K562 (cell line): ENCODE results near the gene ALG14. TPM values are rescaled to one million over a fixed set of nuclear protein-coding genes. Genes with fewer than 3 reads are reported as not detected.

Experiments
- ATAC-seq: fragments of 200-7000 bp; cut with Tn5 transposase; 3 replicates; pipeline ENCODE4 v1.9.1; 2020; ENCODE audit warnings: moderate library complexity
- BruUV-seq: library from RNA; stranded (reverse); fragments of 400-500 nt; replicated peaks from 2 replicates; lab custom pipeline; 2021; lab: Mats Ljungman, UMichigan
- CTCF ChIA-PET: fragments of 300-600 bp; formaldehyde crosslinking; extraction: SDS; loops from one replicate; lab custom pipeline; 2021; ENCODE audit warnings: low intra/inter-chr PET ratio; lab: Yijun Ruan, JAX
- POLR2A ChIA-PET: fragments of 300-600, 350-650 bp; sonication (Branson Sonifier 250); formaldehyde crosslinking; extraction: SDS; loops from one replicate; lab custom pipeline; 2021; ENCODE audit warnings: antibody characterized with exemption, inconsistent platforms; lab: Yijun Ruan, JAX
- DNase-seq, 4 experiments: peaks; one replicate each; pipeline versions ENCODE4 v3.0.0 to v3.0.0-alpha.2; 2011 to 2018; ENCODE audit warnings: low spot score in 3 of 4, mixed read lengths in 3 of 4; ENCODE audit errors: extremely low read depth in 1 of 4
- FAIRE-seq: peaks from 2 replicates; lab custom pipeline; 2011; peaks lifted over from hg19 to GRCh38; lab: Jason Lieb, UNC
- H2AFZ ChIP-seq: 2 replicates; pipeline ENCODE4 v1.6.0; 2011; ENCODE audit warnings: low read depth, low read length, control low read depth, inconsistent platforms
- H3K27ac ChIP-seq: fragments of 200-600 bp; 3 replicates; pipeline ENCODE4 v1.8.0; 2011; ENCODE audit warnings: low read depth, mild to moderate bottlenecking, control low read depth, inconsistent platforms, low read length, moderate library complexity, mixed read lengths; ENCODE audit errors: extremely low read depth
- H3K27me3 ChIP-seq, 2 experiments: fragments of 300-600 bp in 1 of 2; 2 replicates in 1 of 2; 3 replicates in 1 of 2; pipeline versions ENCODE4 v1.6.0 to v1.8.0; 2011; ENCODE audit warnings: inconsistent platforms in 2 of 2, low read length in 2 of 2, mild to moderate bottlenecking in 1 of 2, mixed read lengths in 1 of 2, moderate library complexity in 1 of 2; ENCODE audit not compliant: control insufficient read depth in 2 of 2, insufficient read depth in 2 of 2
- H3K36me3 ChIP-seq: fragments of 300-600 bp; 3 replicates; pipeline ENCODE4 v1.8.0; 2011; ENCODE audit warnings: mild to moderate bottlenecking, low read length, inconsistent platforms; ENCODE audit not compliant: control insufficient read depth, insufficient read depth
- H3K4me1 ChIP-seq, 2 experiments: fragments of 200-600 bp in 1 of 2; replicated peaks in 1 of 2; 2 replicates in 1 of 2; 3 replicates in 1 of 2; pipeline versions ENCODE4 v1.5.1 to v1.8.0; 2011; ENCODE audit warnings: inconsistent platforms in 2 of 2, low read length in 2 of 2, mild to moderate bottlenecking in 1 of 2, mixed read lengths in 1 of 2, moderate library complexity in 1 of 2; ENCODE audit not compliant: control insufficient read depth in 2 of 2, insufficient read depth in 2 of 2
- H3K4me2 ChIP-seq: 2 replicates; pipeline ENCODE4 v1.6.1; 2011; ENCODE audit warnings: low read length, control low read depth, inconsistent platforms, mixed read lengths; ENCODE audit not compliant: insufficient read depth
- H3K4me3 ChIP-seq: fragments of 200-600 bp; sonication (generic), shearing (Covaris generic); 2 replicates; pipeline ENCODE4 v1.5.1; 2016; ENCODE audit warnings: control low read depth, inconsistent platforms
- H3K79me2 ChIP-seq: fragments of 200-600 bp; 3 replicates; pipeline ENCODE4 v1.8.0; 2011; ENCODE audit warnings: low read length, inconsistent platforms; ENCODE audit not compliant: control insufficient read depth, insufficient read depth
- H3K9ac ChIP-seq, 2 experiments: 2 replicates each; pipeline versions ENCODE4 v1.6.0 to v1.6.1; 2011; ENCODE audit warnings: low read depth in 2 of 2, low read length in 2 of 2, control low read depth in 1 of 2, inconsistent platforms in 1 of 2, mild to moderate bottlenecking in 1 of 2, mixed read lengths in 1 of 2; ENCODE audit not compliant: insufficient read depth in 1 of 2
- H3K9me1 ChIP-seq: one replicate; pipeline ENCODE4 v1.6.0; 2011; ENCODE audit warnings: inconsistent platforms, mild to moderate bottlenecking, low read length, moderate library complexity; ENCODE audit not compliant: control insufficient read depth, insufficient read depth
- H3K9me3 ChIP-seq: replicated peaks from 2 replicates; pipeline ENCODE4 v1.5.1; 2011; ENCODE audit warnings: low read depth, low read length, inconsistent platforms; ENCODE audit not compliant: control insufficient read depth, insufficient read depth
- H4K20me1 ChIP-seq: replicated peaks from 2 replicates; pipeline ENCODE4 v1.6.1; 2011; ENCODE audit warnings: low read length, inconsistent platforms, mixed read lengths; ENCODE audit not compliant: control insufficient read depth, insufficient read depth
- CCNT2 ChIP-seq: IDR thresholded peaks from 2 replicates; pipeline ENCODE4 v1.6.1; 2011; ENCODE audit warnings: borderline replicate concordance, low read depth, mild to moderate bottlenecking, moderate library complexity, mixed read lengths, low read length; ENCODE audit not compliant: insufficient read length; ENCODE audit errors: extremely low read depth
- DACH1 ChIP-seq: fragments of 450-650 bp; IDR thresholded peaks from 2 replicates; pipeline ENCODE4 v1.6.1; 2018; ENCODE audit not compliant: partially characterized antibody
- DNMT1 ChIP-seq: fragments of 450-650 bp; IDR thresholded peaks from 2 replicates; pipeline ENCODE4 v1.6.1; 2016; ENCODE audit warnings: antibody characterized with exemption, mild to moderate bottlenecking
- E4F1 ChIP-seq: fragments of 250-450 bp; sonication (Bioruptor Pico); IDR thresholded peaks from 2 replicates; pipeline ENCODE4 v1.5.0; 2021; ENCODE audit warnings: mild to moderate bottlenecking, borderline replicate concordance
- ETS1 ChIP-seq: conservative IDR thresholded peaks from 2 replicates; pipeline ENCODE4 v1.6.1; 2011; ENCODE audit warnings: low read depth, mild to moderate bottlenecking, low read length; ENCODE audit not compliant: control insufficient read depth
- JUND ChIP-seq, 2 experiments: IDR thresholded peaks; 2 replicates in 1 of 2; 3 replicates in 1 of 2; pipeline ENCODE4 v1.6.1; 2011; ENCODE audit warnings: borderline replicate concordance in 2 of 2, low read depth in 2 of 2, low read length in 2 of 2, improper control_type of control experiment in 1 of 2, missing biosample characterization in 1 of 2, missing genetic modification characterization in 1 of 2, missing genetic modification reagents in 1 of 2
- PHB ChIP-seq: fragments of 250-450 bp; sonication (Bioruptor Pico); IDR thresholded peaks from 2 replicates; pipeline ENCODE4 v1.5.0; 2021
- POLR2AphosphoS5 ChIP-seq: IDR thresholded peaks from 2 replicates; pipeline ENCODE4 v1.6.1; 2011; ENCODE audit warnings: mild to moderate bottlenecking, low read depth, low read length, moderate library complexity; ENCODE audit not compliant: control insufficient read depth, insufficient read depth
- RFX1 ChIP-seq: fragments of 450-650 bp; IDR thresholded peaks from 2 replicates; pipeline ENCODE4 v1.6.1; 2016; ENCODE audit warnings: mild to moderate bottlenecking, moderate library complexity
- SMARCA4 ChIP-seq: fragments of 450-650 bp; IDR thresholded peaks from 2 replicates; pipeline ENCODE4 v1.6.1; 2016
- SMARCE1 ChIP-seq: fragments of 450-650 bp; IDR thresholded peaks from 2 replicates; pipeline ENCODE4 v1.7.1; 2016; ENCODE audit warnings: mild to moderate bottlenecking
- TCF7L2 ChIP-seq: fragments of 150-350 bp; IDR thresholded peaks from 2 replicates; pipeline ENCODE4 v1.6.1; 2016; ENCODE audit warnings: low read depth, mild to moderate bottlenecking, low read length, moderate library complexity
- WHSC1 ChIP-seq: IDR thresholded peaks from one replicate; pipeline ENCODE4 v1.6.1; 2012; ENCODE audit warnings: low read length, control low read depth, inconsistent platforms
- ZNF274 ChIP-seq: IDR thresholded peaks from 2 replicates; pipeline ENCODE4 v1.6.1; 2011; ENCODE audit warnings: low read depth, mild to moderate bottlenecking, low read length, moderate library complexity, borderline replicate concordance
- ZSCAN29 ChIP-seq: fragments of 450-650 bp; IDR thresholded peaks from 2 replicates; pipeline ENCODE4 v1.6.1; 2017
- WGBS: fragments of 100-300 bp; shearing (Covaris generic); methylation state at CpG from one replicate; pipeline ENCODE4 v1.1.6; 2016; ENCODE audit warnings: low coverage, mixed read lengths; ENCODE audit not compliant: insufficient coverage; ENCODE audit errors: missing lambda C conversion rate; 5-methylcytosine and 5-hydroxymethylcytosine counted together
- in situ Hi-C: fragments of 300-500 bp; cut with MboI; formaldehyde crosslinking; loops from 4 replicates; pipeline ENCODE4 v1.15.0; 2018; ENCODE audit warnings: inconsistent platforms, mixed read lengths
- intact Hi-C: fragments of 100-400 bp; cut with micrococcal nuclease; formaldehyde crosslinking; loops from 2 replicates; pipeline ENCODE4 v1.14.2; 2022
- polyA plus RNA-seq, 8 experiments: library from polyadenylated mRNA; depleted of rRNA in 4 of 8; stranded (reverse) in 5 of 8; unstranded in 3 of 8; fragments of >200 nt; fragmentation: Nextera tagmentation in 2 of 8; fragmentation: Illumina TruSeq in 1 of 8; extraction: Ambion mirVana in 2 of 8; extraction: Trizol in 1 of 8; gene quantifications; 2 replicates each; pipeline versions ENCODE4 v1.2.1 to v1.2.3, GENCODE V29; 2011 to 2014; ENCODE audit warnings: inconsistent platforms in 1 of 8, missing spikeins in 1 of 8
- total RNA-seq, 7 experiments: library from RNA; depleted of rRNA in 6 of 7; stranded (reverse); fragments of >200 nt in 6 of 7; fragmentation: Illumina TruSeq in 2 of 7; extraction: Trizol in 2 of 7; gene quantifications; 2 replicates each; pipeline versions ENCODE4 v1.2.1 to v1.2.3, GENCODE V29; 2011 to 2021; ENCODE audit warnings: low replicate concordance in 1 of 7

ALG14 gene
- total and polyA plus RNA-seq, 9 of the 15 experiments (the other 6 are each of a cell fraction or from before 2014, with no cell fraction given): 2.8 to 16.2 (median 4.9) TPM

DNA sequence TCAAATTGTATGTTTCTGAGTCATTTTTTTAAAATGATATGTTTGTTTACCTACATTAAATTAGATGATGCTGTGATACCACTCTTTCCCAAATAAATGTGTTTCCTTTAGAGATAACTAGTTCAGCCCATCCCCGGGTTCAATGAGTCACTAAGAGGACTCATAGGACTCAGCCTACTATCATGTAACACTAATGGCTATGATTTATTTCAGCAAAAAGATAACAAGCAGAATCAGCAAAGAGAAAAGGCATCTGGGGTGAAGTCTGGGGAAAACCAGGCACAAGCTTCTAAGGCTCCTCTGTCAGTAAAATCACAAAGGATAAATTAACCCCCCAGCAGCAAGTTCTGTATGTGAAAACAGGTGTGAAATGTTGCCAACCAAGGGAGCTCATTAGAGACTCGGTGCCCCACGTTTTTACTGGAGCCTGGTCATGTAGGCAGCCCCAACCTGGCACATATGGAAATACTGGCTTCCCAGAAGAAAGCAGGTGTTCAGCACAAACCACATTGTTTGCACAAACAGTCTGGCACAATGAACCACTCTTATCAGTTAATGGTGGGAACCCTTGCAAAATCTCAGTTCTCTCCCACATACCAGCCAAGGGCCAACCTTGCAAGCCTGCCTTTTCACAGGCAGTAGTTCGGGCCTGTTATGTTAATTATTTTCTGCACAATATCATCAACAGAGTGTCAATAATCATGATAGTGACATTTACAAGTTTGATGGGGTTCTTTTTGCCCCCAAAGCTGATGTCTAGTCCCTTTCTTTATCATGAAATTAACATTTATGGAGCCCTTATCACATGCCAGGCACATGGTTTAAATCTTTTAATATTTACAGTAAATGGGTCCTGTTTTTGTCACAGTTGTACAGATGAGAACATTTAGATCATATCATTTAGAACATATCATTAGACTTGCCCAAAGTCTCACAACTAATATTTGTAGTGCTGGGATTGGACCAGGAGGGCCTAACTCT, 122.8 kb downstream of the ALG14 start:
- POLR2A ChIA-PET: no interaction called here
- no peaks in the 10 kb centered on the region for H3K79me2 ChIP-seq
- ATAC-seq (no peak), FAIRE-seq (no peak), DNase-seq (no peak)
- CTCF ChIA-PET: no interaction called here
- intact Hi-C loops: no loop called here
- H2AFZ ChIP-seq: no peak overlapping the region
- no peaks in the 10 kb centered on the region for H3K9me1 ChIP-seq
- no peak overlapping the region for H3K9ac ChIP-seq
- H3K36me3 ChIP-seq: no peaks in the 10 kb centered on the region
- no peaks in the 10 kb centered on the region for H4K20me1 ChIP-seq
- H3K4me2 ChIP-seq: no peak overlapping the region
- no TSS peak for BruUV-seq
- H3K27ac ChIP-seq: no peak overlapping the region
- peaks cover 2 to 5% of the 10 kb centered on the region in 2 experiments; a peak in 2 of 5 replicates for H3K27me3 ChIP-seq
- no peak overlapping the region for H3K4me3 ChIP-seq
- in situ Hi-C loops: no loop called here
- 2% methylated on average over 4 of the region's 4 CpGs for WGBS
- no peaks in the 10 kb centered on the region for H3K4me1 ChIP-seq
- H3K9me3 ChIP-seq: 0 out of 2 replicates have a peak, but pooled peaks cover 2% of the 10 kb centered on the region
- TF ChIP-seq ZNF274: no peak
- no peak for TF ChIP-seq TCF7L2
- no peak for TF ChIP-seq DNMT1
- no peak for TF ChIP-seq ZSCAN29
- no peak for TF ChIP-seq ETS1
- no peak for TF ChIP-seq POLR2AphosphoS5
- no peak for TF ChIP-seq SMARCE1
- no peak for TF ChIP-seq RFX1
- TF ChIP-seq E4F1 (CRISPR knock-in tag): no peak
- no peak for TF ChIP-seq WHSC1
- TF ChIP-seq DACH1: no peak
- no peak for TF ChIP-seq PHB (CRISPR knock-in tag)
- no peak for TF ChIP-seq SMARCA4
- no peak for TF ChIP-seq JUND (IDR thresholded peaks at IDR 0.05; ENCODE audit: borderline replicate concordance, low read depth, low read length)
- TF ChIP-seq JUND (tag; IDR thresholded peaks at IDR 0.05; ENCODE audit: borderline replicate concordance, low read depth, low read length): no peak
- TF ChIP-seq CCNT2: no peak
